Measurements from ENCODE around the gene IRGM.
A peak's percentile ranks its signal among the peaks of the same experiment; 100 is the strongest.
"Not testable (repeated sequence)": the region's sequence is repeated elsewhere in the genome, so short reads cannot be mapped to it uniquely, and the experiment has no call there.

The IRGM gene

DNA sequence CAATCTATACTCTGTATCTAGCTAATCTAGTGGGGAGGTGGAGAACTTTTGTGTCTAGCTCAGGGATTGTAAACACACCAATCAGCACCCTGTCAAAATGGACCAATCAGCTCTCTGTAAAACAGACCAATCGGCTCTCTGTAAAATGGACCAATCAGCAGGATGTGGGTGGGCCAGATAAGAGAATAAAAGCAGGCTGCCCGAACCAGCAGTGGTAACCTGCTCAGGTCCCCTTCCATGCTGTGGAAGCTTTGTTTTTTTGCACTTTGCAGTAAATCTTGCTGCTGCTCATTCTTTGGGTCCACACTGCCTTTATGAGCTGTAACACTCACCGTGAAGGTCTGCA is at the start of gene IRGM:
IRGM (plus strand) TSS at position 214 of the 346 bp plus-strand sequence. CDS start 1,603 bp downstream, outside the sequence.
- not testable (repeated sequence) for DNase-seq

DNA sequence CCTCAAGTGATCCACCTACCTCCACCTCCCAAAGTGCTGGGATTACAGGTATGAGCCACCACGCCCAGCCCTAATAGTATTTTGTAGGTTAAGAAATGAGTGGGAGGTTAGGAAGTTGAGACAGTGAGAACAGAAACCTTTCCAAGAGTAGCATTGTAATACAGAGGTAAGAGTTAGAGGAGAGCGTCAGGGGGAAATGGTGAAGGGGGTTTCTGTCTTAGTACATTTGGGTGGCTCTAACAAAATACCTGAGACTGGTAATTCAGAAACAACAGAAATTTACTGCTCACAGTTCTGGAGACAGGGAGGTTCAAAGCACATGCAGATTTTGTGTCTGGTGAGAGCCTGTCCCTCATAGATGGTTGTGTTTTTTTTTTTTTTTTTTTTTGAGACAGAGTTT is 48.9 kb upstream of the IRGM start:
- no peak for DNase-seq

- no peak for DNase-seq
Observed at GRCh38 chr5:150801117-150801927, 45.0 kb upstream of the IRGM start.

GRCh38 chr5:150804388-150804787 is 41.9 kb upstream of the IRGM start:
- DNase-seq: no peak

- DNase-seq: no peak
Observed at GRCh38 chr5:150809363-150809762, 37.0 kb upstream of the IRGM start.

- DNase-seq: no peak
Observed at GRCh38 chr5:150815010-150815409, 31.3 kb upstream of the IRGM start.

DNA sequence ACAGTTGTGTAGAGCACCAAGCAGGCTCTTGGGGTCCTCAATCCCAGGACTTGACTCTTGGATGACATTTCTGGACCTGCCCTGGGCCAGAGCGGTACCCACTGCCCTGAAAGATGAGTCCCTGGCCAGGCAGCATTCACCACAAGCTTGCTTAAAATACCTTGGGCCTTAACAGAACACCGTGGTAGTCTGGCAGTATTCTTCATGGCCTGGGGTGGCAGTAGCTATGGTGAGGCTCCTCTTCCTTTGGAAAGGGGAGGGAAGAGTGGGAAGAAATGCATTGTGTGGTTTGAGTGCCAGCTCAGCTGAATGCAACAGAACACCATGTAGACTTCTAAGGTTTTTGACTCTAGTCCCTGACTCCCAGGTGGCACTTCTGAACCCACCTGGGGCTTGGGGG is 29.4 kb upstream of the IRGM start:
- no peak for DNase-seq

GRCh38 chr5:150829744-150830143 is 16.6 kb upstream of the IRGM start:
- no peak for DNase-seq

GRCh38 chr5:150831821-150832220 is 14.5 kb upstream of the IRGM start:
- not testable (repeated sequence) for DNase-seq

- no peak for DNase-seq
Observed at GRCh38 chr5:150836064-150836463, 10.3 kb upstream of the IRGM start.

GRCh38 chr5:150836703-150837102 is 9.6 kb upstream of the IRGM start:
- DNase-seq: no peak

- DNase-seq: not testable (repeated sequence)
Observed at GRCh38 chr5:150845185-150845859, 999 bp upstream of the IRGM start.

GRCh38 chr5:150846654-150847333 is 473 bp downstream of the IRGM start:
- DNase-seq: peak; percentile 49

GRCh38 chr5:150847334-150847695 is 994 bp downstream of the IRGM start:
- DNase-seq: no peak

DNA sequence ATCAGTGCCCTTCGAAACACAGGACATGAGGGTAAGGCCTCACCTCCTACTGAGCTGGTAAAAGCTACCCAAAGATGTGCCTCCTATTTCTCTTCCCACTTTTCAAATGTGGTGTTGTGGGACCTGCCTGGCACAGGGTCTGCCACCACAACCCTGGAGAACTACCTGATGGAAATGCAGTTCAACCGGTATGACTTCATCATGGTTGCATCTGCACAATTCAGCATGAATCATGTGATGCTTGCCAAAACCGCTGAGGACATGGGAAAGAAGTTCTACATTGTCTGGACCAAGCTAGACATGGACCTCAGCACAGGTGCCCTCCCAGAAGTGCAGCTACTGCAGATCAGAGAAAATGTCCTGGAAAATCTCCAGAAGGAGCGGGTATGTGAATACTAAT is 1.9 kb downstream of the IRGM start:
- DNase-seq: no peak

GRCh38 chr5:150851039-150851438 is 4.7 kb downstream of the IRGM start:
- no peak for DNase-seq

DNA sequence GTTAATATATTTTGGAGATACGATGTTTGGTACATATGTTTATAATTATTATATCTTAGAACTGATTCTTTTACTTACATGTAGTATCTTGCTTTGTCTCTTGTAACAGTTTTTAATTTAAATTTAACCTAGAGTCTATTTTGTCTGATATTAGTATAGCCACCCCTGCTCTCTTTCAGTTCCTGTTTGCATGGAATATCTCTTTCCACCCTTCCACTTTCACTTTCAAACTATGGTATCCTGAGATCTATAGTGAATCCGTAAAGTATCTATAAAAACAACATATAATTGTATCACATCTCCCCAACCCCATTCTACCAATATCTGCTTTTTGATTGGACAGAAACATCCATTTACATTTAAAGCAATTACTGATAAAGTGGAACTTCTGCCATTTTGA is 7.2 kb downstream of the IRGM start:
- DNase-seq: no peak

- not testable (repeated sequence) for DNase-seq
Observed at GRCh38 chr5:150856700-150857099, 10.4 kb downstream of the IRGM start.

DNA sequence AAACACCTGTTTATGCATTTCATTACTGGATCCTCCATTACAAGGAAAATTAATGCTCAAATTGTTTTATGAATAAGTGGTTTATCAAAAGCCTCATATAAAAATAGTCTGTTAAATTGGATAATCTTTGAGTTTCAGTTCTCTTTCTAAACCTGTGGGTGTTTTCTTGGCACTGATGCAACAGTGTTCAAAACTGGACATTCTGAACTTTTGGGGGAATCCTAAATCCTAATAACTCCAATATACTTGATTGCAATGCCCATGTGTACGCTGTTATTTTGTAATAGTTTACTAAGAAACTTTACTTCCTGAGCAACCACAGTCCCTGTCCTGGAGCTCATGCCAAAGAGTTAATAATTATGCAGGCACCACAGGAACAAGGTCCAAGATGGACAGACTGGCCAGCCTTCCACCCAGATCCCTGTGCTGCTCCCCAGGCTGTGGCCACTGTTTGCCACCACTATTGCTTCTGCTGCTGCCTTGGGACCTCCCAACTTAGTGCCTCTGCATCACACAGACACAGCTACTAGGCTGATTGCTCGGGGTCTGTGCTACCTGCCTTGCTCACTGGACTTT is 14.0 kb downstream of the IRGM start:
- no peak for DNase-seq

GRCh38 chr5:150862070-150862469 is 15.7 kb downstream of the IRGM start:
- DNase-seq: no peak

DNA sequence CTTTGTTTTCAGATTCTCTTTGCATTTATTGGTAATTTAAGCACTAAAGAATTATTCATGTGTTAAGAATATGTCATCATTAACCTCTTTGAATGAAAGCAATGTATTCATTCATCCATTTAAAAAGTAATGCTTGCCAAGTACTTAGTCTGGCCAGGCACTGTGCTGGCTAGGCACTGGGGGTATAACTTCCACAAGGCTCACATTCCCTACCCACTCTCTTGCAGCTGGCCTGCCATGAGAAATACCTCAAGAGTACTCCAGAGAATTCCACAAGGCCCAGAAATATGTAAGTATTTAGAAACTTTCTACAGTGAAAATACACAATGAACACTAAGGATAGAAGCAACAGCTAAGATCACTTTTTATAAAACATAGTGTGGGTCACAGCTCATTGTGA is 33.0 kb downstream of the IRGM start:
- no peak for DNase-seq

- DNase-seq: no peak
Observed at GRCh38 chr5:150895431-150896428, 49.4 kb downstream of the IRGM start.
